HepG2 (cell line): ENCODE data around the gene KIF15. TPM values are rescaled to one million over a fixed set of nuclear protein-coding genes. Genes with fewer than 3 reads are reported as not detected.

Experiments used
- ARNT ChIP-seq: fragments of 450-650 bp; IDR thresholded peaks from 2 replicates; pipeline ENCODE4 v1.6.1; 2017
- ARNTL ChIP-seq: sonication (generic); formaldehyde crosslinking; IDR thresholded peaks from 2 replicates; pipeline ENCODE4 v1.4.0; 2020; ENCODE audit warnings: mild to moderate bottlenecking, missing genetic modification reagents
- BRD4 ChIP-seq: sonication (generic); formaldehyde crosslinking; IDR thresholded peaks from 2 replicates; pipeline ENCODE4 v1.4.0; 2020; ENCODE audit warnings: missing genetic modification reagents
- ELF1 ChIP-seq: sonication (generic); formaldehyde crosslinking; IDR thresholded peaks from 2 replicates; pipeline ENCODE4 v1.4.0; 2020; ENCODE audit warnings: missing genetic modification reagents
- FLYWCH1 ChIP-seq: sonication (generic); formaldehyde crosslinking; IDR thresholded peaks from 2 replicates; pipeline ENCODE4 v1.8.1; 2023; ENCODE audit warnings: mild to moderate bottlenecking, missing genetic modification reagents
- HNRNPH1 ChIP-seq: fragments of 200-400 bp; formaldehyde crosslinking; optimal IDR thresholded peaks from 2 replicates; pipeline ENCODE3; 2017; ENCODE audit warnings: mild to moderate bottlenecking, low read depth, low read length
- MBD4 ChIP-seq: IDR thresholded peaks from 2 replicates; pipeline ENCODE4 v1.6.1; 2012; ENCODE audit warnings: low read length, inconsistent platforms, borderline replicate concordance
- NR2C2 ChIP-seq: sonication (generic); formaldehyde crosslinking; IDR thresholded peaks from 2 replicates; pipeline ENCODE4 v1.4.0; 2020; ENCODE audit warnings: missing genetic modification reagents, mild to moderate bottlenecking, moderate library complexity, borderline replicate concordance
- PCBP1 ChIP-seq: fragments of 200-400 bp; formaldehyde crosslinking; IDR thresholded peaks from 2 replicates; pipeline ENCODE4 v1.6.1; 2017; ENCODE audit warnings: mild to moderate bottlenecking, low read depth, low read length, borderline replicate concordance
- RAD51 ChIP-seq: fragments of 450-650 bp; IDR thresholded peaks from 2 replicates; pipeline ENCODE4 v1.6.1; 2016; ENCODE audit warnings: borderline replicate concordance
- RFXANK ChIP-seq: IDR thresholded peaks from 2 replicates; pipeline ENCODE4 v1.6.1; 2016
- SMARCE1 ChIP-seq: fragments of 450-650 bp; IDR thresholded peaks from 2 replicates; pipeline ENCODE4 v1.6.1; 2017; ENCODE audit warnings: borderline replicate concordance
- SMC3 ChIP-seq: IDR thresholded peaks from 2 replicates; pipeline ENCODE4 v1.6.1; 2011; ENCODE audit warnings: low read length, improper control_type of control experiment
- ZBTB38 ChIP-seq: sonication (generic); formaldehyde crosslinking; IDR thresholded peaks from 2 replicates; pipeline ENCODE4 v1.5.1; 2020; ENCODE audit warnings: mild to moderate bottlenecking, missing genetic modification reagents
- ZFP1 ChIP-seq: IDR thresholded peaks from 2 replicates; pipeline ENCODE4 v1.6.1; 2016
- ZNF24 ChIP-seq: fragments of 450-650 bp; IDR thresholded peaks from 2 replicates; pipeline ENCODE4 v1.6.1; 2017; ENCODE audit warnings: antibody characterized with exemption, mild to moderate bottlenecking
- ZNF441 ChIP-seq: sonication (generic); formaldehyde crosslinking; IDR thresholded peaks from 2 replicates; pipeline ENCODE4 v1.7.0; 2021; ENCODE audit warnings: missing genetic modification reagents, borderline replicate concordance
- ZNF589 ChIP-seq: sonication (generic); formaldehyde crosslinking; conservative IDR thresholded peaks from 2 replicates; pipeline ENCODE4 v1.8.0; 2022; ENCODE audit warnings: mild to moderate bottlenecking, moderate library complexity, missing genetic modification reagents
- ZNF674 ChIP-seq: sonication (generic); formaldehyde crosslinking; IDR thresholded peaks from 2 replicates; pipeline ENCODE4 v1.5.0; 2020; ENCODE audit warnings: low read depth, mild to moderate bottlenecking, missing genetic modification reagents
- ZNF747 ChIP-seq: sonication (generic); formaldehyde crosslinking; IDR thresholded peaks from 2 replicates; pipeline ENCODE4 v1.8.1; 2023; ENCODE audit warnings: missing genetic modification reagents, mild to moderate bottlenecking, borderline replicate concordance
- polyA plus RNA-seq, 8 experiments: library from polyadenylated mRNA; depleted of rRNA in 3 of 8; stranded (reverse) in 7 of 8; unstranded in 1 of 8; fragments of >200 nt; fragmentation: Illumina TruSeq in 4 of 8; extraction: Trizol in 4 of 8; gene quantifications; 2 replicates each; pipeline versions ENCODE4 v1.2.1 to v1.2.3, GENCODE V29; 2011 to 2016; ENCODE audit warnings: low read depth in 4 of 8, missing spikeins in 1 of 8, mixed read lengths in 1 of 8; ENCODE audit not compliant: insufficient read depth in 1 of 8
- total RNA-seq, 5 experiments: library from RNA; depleted of rRNA; stranded (reverse); fragments of >200 nt; fragmentation: Illumina TruSeq; extraction: Trizol; gene quantifications; 2 replicates each; pipeline ENCODE4 v1.2.3, GENCODE V29; 2016; ENCODE audit warnings: low read depth in 1 of 5
- TF ChIP-seq, protein P1 (sequence below): sonication (generic); formaldehyde crosslinking; IDR thresholded peaks from 2 replicates; pipeline ENCODE4 v1.4.0; 2020; ENCODE audit warnings: missing genetic modification reagents, borderline replicate concordance
- TF ChIP-seq, protein P2 (sequence below): sonication (generic); formaldehyde crosslinking; IDR thresholded peaks from 2 replicates; pipeline ENCODE4 v1.4.0; 2020; ENCODE audit warnings: mild to moderate bottlenecking, low read depth, missing genetic modification reagents
- TF ChIP-seq, protein P3 (sequence below): sonication (generic); formaldehyde crosslinking; IDR thresholded peaks from 2 replicates; pipeline ENCODE4; 2020; ENCODE audit warnings: missing genetic modification reagents, mild to moderate bottlenecking, borderline replicate concordance
- TF ChIP-seq, protein P4 (sequence below): sonication (generic); formaldehyde crosslinking; IDR thresholded peaks from 2 replicates; pipeline ENCODE4 v1.5.1; 2020; ENCODE audit warnings: missing genetic modification reagents, mild to moderate bottlenecking, borderline replicate concordance

KIF15 gene
- total and polyA plus RNA-seq, 2 of the 13 experiments (the other 11 are each of a cell fraction or from before 2014, with no cell fraction given), result 4.8 to 33.8 TPM

DNA sequence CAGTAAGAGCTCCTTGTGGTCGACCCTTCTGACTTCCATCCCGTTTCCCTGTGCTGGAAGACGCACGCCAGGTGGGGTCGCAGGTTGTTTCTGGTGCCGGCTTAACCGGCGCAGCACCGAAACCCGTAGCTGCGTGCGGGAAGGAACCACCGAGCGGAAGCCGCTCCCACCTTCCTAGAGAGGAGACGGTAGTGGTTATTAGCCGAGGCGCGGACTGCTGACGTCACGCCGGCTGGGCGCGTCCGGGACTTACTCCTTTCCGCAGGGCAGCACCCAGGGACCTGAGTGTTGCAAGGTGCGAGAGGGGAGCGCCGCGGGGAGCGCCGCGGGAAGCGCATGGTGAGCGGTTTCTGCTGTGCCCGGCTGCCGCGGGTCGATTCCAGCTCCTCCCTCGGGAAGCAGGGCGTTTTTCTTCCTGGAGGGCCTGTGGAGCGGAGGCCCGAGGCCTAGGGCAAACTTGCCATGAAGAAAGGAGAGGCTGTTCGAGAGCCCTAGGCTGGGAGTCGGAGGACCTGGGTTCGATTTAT lies 32.1 kb upstream of the KIF15 start, which contains the start of gene ZNF501 (continued):
- TF ChIP-seq, protein P1, sequence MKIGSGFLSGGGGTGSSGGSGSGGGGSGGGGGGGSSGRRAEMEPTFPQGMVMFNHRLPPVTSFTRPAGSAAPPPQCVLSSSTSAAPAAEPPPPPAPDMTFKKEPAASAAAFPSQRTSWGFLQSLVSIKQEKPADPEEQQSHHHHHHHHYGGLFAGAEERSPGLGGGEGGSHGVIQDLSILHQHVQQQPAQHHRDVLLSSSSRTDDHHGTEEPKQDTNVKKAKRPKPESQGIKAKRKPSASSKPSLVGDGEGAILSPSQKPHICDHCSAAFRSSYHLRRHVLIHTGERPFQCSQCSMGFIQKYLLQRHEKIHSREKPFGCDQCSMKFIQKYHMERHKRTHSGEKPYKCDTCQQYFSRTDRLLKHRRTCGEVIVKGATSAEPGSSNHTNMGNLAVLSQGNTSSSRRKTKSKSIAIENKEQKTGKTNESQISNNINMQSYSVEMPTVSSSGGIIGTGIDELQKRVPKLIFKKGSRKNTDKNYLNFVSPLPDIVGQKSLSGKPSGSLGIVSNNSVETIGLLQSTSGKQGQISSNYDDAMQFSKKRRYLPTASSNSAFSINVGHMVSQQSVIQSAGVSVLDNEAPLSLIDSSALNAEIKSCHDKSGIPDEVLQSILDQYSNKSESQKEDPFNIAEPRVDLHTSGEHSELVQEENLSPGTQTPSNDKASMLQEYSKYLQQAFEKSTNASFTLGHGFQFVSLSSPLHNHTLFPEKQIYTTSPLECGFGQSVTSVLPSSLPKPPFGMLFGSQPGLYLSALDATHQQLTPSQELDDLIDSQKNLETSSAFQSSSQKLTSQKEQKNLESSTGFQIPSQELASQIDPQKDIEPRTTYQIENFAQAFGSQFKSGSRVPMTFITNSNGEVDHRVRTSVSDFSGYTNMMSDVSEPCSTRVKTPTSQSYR (CRISPR knock-in tag), result no peak
- TF ChIP-seq SMARCE1 (no peak), MBD4 (no peak), ARNT (no peak), ZNF747 (CRISPR knock-in tag) (no peak; the same call in 1 of the 2 replicates), ZBTB38 (CRISPR knock-in tag) (peak; percentile 90), RFXANK (CRISPR knock-in tag) (peak; percentile 45; the same call in 1 of the 2 replicates), SMC3 (no peak), BRD4 (CRISPR knock-in tag) (peak; percentile 82), ZNF589 (CRISPR knock-in tag) (no peak), ZNF24 (no peak), HNRNPH1 (no peak), RAD51 (no peak), PCBP1 (no peak), ZNF441 (CRISPR knock-in tag) (peak; percentile 51; the same call in 1 of the 2 replicates), ZFP1 (CRISPR knock-in tag) (0 out of 2 replicates have a peak, but pooled peaks have one; percentile 61), FLYWCH1 (CRISPR knock-in tag) (no peak), ZNF674 (CRISPR knock-in tag) (no peak), NR2C2 (peak; percentile 80; the same call in 1 of the 2 replicates), ARNTL (CRISPR knock-in tag) (no peak; the same call in 1 of the 2 replicates), ELF1 (CRISPR knock-in tag) (peak; percentile 93)
- TF ChIP-seq, protein P2, sequence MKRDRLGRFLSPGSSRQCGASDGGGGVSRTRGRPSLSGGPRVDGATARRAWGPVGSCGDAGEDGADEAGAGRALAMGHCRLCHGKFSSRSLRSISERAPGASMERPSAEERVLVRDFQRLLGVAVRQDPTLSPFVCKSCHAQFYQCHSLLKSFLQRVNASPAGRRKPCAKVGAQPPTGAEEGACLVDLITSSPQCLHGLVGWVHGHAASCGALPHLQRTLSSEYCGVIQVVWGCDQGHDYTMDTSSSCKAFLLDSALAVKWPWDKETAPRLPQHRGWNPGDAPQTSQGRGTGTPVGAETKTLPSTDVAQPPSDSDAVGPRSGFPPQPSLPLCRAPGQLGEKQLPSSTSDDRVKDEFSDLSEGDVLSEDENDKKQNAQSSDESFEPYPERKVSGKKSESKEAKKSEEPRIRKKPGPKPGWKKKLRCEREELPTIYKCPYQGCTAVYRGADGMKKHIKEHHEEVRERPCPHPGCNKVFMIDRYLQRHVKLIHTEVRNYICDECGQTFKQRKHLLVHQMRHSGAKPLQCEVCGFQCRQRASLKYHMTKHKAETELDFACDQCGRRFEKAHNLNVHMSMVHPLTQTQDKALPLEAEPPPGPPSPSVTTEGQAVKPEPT (CRISPR knock-in tag), result peak; percentile 74; the same call in 1 of the 2 replicates
- TF ChIP-seq, protein P3, sequence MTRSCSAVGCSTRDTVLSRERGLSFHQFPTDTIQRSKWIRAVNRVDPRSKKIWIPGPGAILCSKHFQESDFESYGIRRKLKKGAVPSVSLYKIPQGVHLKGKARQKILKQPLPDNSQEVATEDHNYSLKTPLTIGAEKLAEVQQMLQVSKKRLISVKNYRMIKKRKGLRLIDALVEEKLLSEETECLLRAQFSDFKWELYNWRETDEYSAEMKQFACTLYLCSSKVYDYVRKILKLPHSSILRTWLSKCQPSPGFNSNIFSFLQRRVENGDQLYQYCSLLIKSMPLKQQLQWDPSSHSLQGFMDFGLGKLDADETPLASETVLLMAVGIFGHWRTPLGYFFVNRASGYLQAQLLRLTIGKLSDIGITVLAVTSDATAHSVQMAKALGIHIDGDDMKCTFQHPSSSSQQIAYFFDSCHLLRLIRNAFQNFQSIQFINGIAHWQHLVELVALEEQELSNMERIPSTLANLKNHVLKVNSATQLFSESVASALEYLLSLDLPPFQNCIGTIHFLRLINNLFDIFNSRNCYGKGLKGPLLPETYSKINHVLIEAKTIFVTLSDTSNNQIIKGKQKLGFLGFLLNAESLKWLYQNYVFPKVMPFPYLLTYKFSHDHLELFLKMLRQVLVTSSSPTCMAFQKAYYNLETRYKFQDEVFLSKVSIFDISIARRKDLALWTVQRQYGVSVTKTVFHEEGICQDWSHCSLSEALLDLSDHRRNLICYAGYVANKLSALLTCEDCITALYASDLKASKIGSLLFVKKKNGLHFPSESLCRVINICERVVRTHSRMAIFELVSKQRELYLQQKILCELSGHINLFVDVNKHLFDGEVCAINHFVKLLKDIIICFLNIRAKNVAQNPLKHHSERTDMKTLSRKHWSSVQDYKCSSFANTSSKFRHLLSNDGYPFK (CRISPR knock-in tag), result peak; percentile 88; the same call in 1 of the 2 replicates
- TF ChIP-seq, protein P4, sequence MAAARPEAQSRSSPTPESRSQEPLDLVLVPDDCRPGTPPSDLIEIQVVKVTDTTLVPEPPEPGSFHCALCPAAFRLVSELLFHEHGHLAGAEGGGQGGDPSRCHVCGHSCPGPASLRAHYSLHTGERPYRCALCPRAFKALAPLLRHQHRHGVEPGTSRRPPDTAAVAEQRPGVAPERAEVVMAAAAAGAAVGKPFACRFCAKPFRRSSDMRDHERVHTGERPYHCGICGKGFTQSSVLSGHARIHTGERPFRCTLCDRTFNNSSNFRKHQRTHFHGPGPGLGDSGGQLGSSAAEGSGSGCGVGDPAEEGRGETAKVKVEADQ (CRISPR knock-in tag), result no peak
